ENCODE measurements around the gene CERK.

The CERK gene

DNA sequence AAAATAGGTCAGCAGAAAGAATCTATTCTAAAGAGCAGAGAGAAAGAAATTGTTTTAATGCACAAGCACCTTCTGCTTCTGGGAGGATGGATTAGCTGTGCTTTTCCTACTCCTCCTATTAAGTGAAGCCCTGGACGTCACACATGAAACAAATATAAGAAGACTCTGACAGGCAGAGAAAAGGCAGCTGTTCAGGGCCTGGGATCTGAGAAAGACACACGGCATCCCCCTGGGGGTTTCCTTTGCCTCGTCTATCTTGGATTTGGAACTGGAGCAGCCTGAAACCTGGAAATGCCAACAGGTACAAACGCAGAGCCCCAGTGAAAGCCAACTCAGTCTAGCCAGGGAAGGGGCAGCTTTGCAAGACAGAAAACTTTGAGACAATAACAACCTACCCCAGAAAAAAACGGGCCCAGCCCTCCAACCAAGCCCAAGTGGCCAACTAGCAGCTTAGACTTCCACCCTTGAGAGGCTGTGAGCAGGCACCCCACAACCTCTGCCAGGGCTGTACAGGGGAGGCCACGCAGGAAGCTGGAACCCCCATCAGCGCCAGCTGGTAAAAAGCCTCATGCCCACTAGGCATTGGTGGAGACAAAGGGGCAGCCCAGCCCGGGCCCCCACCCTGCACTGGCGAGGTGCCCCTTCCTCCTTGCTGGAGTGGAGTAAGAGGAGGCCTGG is 7.3 kb downstream of the CERK start:
- DNase-seq: no peak

DNA sequence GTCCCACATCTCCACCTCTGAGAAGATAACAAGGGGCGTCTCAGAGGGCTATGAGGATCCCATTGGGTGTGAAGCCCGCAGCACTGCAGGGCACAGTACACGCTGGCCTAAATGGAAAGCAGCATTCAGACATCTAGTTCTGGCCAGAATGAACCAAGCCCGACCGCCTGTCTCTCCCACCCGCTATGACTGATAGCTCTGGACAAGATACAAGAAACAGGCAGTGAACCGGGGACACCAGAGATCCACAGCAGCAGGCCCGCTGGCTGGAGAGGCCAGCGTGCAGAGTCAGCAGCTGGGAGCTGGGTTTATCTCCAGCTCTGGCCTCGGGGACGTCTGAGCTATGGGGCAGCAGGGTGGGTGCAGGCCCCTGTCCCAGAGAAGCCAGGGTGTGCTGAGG is 9.6 kb downstream of the CERK start:
- no peak for DNase-seq

DNA sequence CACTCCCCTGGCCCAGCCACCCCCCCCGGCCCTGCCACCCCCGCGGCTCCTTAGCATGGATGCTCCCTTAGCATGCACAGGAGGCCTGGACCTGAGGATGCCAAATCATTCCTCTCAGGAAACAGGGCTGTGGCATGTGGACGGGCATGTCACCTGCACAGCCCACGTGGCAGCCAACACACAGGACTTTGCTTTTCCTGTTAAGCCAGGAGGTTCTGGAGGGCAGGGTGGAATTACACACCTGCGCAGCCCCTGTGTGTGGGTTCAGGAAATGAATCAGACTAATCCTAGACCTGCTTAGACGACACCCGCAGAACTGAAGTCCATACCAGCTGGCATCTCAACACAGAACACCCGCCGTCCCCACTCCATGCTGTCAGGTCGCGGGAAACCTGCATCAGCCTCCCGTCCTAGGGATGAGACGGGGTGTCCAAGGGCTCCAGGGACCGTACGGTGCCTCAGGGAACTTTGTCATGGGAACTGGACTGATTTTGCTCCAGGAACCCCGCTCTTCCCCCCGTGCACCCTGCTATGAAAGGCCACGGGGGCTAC is 10.2 kb downstream of the CERK start:
- DNase-seq: no peak

DNA sequence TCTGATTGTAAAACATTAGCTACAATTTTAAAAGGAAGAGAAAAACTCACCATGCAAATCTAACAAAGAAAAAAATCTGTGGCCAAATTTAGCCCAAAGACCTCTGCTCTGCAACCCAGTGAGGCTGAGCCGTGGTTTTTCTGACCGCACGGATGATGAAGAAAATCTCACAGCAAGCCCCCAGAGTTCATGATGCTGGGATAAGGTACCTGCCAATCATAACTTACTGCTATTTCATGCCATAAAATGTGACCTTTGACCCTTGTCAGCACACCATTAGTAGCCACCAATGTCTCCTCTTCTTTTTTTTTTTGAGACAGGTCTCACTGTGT is 11.1 kb downstream of the CERK start:
- DNase-seq: no peak

DNA sequence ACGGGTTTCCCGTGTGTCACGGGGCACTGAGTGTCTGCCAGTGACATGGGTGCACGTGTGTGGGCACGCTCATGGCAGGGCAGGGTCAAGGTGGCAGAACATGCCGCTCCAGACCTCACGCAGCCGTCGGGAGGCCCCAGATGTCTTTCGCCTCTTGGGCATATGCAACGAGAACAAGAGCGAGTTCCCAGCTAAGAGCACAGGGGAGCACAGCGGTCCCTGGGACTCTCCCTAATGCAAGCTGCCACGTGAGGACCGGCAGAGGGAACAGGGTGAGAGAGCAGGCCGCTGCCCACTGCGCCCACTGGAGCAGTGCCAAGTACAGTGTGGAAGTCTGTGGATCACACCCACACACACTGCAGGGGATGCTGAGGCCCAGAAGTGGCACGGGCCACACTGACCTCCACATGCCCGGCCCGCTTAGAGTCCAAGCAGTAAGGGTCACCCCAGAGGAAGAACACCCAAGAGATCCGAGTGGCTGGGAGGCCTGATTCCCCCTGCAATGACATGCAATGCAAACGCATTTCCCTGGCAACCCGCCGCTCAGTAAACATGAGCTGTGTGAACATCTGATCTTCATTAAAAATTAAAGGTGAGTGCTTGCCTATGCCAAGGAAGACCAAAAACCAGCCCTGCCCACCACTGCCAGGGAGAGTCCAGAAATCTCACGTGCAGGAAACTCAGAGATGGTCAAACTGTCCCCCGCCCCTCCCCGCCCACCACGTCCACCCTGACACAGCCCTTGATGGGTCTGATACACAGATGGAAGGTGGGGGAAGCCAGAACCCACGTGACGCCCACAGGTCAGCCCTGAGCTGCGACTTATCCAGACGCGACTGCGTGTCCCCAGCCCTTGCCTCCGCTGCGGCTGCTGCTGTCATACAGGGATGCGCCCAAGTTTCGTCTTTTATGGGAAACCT is 11.7 kb downstream of the CERK start:
- DNase-seq: peak; percentile 75

DNA sequence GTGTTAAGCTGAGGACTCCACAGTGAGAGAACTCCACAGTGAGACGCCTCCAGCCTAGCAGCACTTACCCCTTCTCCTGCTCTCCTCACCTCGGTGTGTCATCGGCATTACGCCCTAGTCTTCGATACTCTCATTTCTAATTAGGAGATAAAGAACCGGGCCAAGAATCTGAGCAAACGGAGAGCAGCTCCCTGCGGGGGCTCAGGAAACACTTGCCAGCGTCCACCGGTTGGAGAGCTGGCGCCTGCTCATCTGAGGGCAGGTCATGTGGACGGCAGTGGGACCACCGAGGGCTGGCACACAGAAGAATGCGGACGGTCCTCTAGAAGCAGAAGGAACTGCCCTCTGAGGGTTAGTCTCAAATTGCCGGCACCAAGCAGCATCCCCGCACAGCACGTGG is 13.0 kb downstream of the CERK start:
- DNase-seq: no peak

DNA sequence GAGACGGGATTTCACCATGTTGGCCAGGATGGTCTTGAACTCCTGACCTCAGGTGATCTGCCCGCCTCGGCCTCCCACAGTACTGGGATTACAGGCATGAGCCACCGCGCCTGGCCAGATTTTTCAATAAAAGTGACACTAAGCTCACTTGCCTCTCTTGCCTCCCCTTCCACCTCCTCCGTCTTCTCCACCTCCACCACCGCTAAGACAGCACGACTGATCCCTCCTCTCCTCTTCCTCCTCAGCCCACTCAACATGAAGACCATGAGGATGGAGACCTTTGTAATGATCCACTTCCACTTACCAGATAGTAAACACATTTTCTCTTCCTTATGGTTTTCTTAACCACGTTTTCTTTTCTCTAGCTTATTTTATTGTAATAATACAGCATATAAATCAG is 14.2 kb downstream of the CERK start:
- no peak for DNase-seq

DNA sequence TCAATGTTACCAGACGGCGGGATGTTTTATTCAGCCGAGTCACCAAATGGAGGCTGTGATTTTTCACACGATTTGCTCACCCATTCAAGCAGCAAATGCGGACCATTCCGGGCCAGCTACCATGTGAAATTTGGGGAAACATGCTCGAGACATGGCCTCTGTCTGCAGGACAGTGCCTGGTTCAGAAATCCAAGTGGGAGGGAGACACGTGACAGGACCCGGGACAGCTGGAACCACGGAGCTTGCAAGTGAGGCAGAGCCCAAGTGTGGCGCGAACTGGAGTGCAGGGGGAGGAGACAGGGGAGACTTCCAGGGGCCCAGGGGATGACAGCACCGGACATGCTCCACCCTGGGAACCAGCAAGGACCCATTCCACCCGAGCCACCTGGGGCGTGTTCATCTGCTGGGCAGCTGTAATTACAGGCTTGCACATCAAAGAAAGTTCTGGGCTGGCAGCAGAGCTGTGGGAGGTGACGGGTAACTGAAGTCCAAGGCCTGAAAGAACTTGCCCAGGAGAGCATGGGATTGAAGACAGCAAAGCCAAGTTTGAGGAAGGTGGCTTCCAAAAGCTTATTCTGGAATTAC is 16.5 kb downstream of the CERK start:
- DNase-seq: no peak

DNA sequence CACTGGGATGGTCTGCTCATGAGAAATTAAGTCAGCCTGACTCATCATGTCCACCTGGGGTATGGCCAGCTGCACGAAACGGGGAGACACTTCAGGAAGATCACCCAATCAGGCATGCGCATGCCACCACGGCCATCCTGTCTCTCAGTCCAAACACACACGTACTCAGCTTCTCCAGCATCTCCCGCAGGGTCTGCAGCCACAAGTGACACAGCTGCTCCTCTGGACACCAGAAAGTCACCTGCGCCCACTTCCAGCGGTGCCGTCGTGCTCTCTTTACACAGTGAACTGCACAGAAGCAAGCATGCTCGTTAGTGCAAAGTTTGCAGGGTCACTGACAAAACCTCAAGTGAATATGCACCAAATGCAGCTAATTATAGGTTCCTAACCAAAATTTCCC is 18.1 kb downstream of the CERK start:
- no peak for DNase-seq

DNA sequence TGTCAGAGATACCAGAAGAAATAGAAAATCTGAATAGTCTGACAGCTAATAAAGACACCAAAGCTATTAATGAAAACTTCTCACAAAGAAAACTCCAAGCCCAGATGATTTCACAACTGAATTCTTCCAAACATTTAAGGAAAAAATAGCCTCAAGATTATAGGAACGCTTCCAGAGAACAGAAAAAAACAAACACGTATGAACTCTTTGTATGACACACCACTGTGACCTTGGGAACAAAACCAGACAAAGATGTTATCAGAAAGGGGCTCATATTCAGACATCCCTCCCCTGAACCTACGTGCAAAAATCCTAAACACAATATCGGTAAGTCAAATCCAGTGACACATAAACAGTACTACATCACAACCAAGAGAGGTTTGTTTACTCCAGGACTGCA is 23.5 kb downstream of the CERK start:
- no peak for DNase-seq

DNA sequence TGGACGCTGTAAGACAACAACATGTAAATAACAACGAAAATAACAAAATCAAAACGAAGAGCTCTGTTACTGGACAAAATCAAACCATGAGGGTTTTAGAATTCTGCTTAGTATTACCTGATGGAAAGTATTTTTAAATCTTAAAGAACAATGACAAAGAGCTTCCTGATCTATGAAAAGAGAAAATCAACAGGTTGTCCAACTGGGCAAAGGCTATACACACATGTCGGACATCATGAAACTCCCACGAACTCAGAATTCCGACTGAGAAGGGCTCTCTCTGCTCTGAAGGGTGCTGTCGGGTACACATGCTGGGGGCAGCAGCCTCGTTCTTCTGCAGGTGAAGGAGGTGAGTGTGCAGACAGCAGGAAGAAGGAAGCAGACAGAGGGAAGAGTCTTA is 25.8 kb downstream of the CERK start:
- no peak for DNase-seq

DNA sequence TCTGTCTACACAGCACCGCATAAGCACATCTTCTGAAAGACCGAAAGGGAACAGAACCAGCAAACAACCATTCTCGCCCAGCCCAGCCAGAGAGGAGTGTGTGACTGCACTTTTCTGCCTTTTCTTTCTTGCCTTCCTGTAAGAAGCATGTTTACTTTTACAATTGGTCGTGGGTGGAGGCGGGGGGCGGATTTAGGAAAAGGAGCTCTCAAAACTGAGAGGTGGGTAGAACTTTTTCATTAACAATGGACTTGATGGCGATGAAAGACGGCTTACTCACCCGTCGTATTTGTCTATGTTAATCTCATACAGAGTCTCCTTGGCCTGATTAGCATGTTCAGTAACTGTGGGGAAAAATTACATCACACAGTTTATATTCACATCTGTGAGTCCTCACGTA is 27.2 kb downstream of the CERK start:
- DNase-seq: no peak

DNA sequence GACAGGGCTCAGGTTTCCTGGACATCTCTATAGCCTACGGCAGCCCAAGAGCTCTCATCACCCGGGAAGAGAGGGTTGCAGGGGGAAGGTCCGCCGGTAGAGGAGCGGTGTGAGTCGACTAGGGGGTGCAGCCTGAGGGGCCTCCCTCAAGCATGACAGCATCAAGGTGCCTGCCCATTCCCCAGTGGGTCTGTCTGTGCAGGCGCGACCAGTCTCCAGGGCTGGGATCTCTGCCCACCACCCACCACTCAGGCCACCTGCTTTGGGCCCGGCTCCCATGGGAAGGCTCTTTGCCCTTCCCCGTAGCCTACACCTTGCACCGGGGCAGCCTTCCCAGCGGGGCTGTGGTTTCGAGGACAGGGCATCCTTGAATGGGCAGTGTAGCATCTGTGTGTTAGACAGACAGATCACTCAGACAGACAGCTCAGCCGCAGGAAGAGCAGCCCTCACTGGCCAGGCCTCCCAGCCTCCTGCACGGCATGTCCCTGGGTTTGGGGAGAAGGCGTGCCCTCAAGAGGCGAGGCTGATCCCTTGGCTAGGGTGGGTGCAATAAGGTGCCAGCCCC is 29.2 kb downstream of the CERK start:
- DNase-seq: no peak

DNA sequence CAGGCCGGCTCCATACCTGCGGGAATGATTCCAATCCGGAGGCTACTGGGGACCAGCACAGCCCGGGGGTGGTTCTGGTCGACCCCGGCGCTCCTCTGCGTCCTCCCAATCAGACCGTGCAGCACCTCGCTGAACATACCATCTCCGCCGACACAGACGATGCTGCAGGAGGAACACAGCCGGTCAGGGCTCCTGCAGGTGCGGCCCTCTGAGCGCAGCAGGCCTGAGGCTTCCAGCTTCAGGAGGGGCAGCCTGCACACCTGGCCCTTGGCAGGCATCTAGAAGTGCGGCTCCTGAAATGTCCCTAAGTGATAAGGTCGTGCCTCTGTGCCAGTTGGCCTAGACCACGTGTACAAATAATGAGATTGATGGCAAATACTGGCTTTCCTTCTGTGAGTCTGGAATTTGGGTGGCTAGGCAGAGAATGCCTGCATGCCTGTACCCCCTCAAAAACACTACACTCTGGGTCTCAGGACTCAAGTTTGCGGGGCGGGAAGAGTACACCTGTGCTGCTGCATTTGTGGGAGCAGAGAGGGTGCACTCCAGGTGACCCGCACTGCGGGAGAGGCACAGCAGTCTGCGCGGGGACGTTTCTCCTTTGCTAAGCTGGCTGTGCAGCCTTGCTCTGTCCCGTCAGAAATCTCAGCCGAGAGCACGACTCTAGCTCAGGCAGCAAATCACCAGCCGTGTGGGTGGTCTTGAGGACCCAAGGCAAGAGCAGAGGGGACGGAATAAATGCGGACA is 30.1 kb downstream of the CERK start:
- no peak for DNase-seq

DNA sequence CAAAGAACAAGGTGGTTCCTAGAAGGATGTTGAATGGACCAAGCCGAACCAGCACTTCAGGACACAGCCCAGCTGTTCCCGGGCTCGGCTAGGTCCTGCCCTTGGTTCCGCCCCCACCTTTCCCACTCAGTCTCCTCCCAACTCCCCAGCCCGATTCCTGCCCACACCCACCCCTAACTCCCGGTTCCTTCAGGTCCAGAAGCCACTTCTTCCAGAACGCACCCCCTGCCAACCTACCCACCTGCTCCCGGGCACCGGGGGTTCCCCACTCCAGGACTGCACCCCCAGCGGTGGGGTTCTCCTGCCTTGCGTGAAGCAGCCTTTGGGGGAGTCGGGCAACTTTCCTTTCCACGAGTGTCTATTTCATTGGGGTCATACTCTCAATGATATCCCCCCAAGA is 30.7 kb downstream of the CERK start:
- DNase-seq: no peak

DNA sequence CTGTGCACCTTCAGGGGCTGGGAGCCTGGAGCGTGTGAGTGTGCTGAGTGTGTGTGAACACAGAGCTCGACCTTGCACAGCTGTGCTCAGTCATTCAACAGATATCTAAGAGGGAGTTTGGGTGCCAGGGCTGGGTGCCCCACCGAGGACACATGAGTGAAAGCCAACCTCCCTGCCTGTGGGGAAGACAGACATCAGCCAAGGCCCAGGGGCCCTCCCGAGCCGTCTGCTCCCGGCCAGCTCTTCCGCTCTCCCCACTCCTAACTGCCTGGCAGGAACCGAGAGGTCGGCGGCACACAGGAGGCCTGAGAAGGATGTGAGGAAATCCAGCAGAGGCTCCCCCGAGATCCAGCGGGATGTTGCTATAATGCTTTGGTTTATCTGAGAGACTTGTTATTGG is 32.0 kb downstream of the CERK start:
- no peak for DNase-seq

DNA sequence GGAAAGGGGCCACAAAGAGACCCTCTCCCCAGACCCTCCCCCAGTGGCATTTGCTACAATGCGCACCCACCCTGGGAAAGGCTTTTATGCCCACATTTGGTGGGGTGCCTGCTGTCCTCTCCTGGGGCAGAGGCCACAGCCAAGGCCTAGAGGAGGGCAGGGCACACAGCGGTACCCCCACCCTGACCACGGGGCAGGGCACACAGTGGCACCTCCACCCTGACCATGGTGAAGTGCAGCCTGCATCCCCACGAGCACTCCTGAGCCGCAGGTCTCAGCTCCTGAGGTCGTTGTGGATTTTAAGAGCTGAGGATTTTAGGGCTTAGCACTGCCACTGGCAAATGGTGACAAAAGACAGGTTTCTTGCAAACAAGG is 34.1 kb downstream of the CERK start:
- no peak for DNase-seq

DNA sequence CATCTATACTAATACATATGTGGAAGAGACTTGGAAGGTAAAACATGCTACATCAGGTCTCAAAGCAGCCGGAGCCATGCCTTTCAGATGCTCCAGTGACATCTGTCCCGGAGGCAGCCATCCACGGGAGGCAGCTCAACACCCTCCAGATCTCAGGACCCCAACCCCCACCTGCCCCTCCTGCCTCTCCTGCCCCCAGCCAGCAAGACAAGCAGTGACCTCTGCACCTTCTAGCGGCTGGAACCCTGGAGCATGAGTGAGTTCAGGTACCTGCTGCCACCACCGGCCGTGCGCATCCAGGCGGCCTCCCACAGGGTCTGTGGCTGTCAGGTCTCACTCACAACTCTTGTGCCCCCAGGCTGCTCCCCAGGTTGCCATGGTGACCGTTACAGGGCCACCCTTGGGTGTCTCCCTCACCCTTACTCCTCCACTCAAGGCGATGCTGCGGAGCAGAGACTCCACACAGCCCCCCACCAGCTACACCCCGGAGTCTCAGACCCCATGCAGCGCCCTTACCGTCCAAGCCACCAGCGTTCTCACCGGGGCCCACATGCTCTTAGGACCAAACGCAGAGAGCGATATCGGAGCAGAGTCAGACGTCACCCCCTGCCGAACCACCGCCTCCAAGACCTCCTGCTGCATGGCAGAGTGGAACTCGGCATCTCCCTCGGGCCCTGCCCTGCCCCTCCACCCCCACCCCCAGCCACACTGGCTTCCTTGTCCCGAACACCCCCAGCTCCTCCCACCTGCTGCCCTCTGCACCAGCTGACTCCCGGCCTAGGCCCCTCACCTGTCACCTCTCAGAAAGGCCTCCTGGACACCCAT is 34.7 kb downstream of the CERK start:
- no peak for DNase-seq

DNA sequence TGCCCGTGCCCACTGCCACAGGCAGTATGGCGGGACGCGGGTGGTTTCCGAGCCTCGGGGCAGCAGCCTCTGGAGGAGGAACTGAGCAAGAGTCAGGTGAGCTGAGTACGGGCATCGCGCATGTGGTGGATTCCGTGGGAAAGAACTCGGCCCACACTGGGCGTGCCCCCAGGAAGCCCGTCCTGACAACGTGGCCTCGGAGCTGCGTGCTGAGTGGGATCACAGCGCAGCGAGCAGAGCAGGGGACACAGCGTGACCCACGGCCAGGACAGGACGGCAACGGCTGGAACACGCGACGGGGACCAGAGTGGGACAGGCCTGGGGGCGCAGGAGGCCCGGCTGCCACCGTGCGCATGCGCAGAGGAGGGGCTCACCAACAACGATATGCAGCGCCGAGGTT is 36.8 kb downstream of the CERK start:
- no peak for DNase-seq

DNA sequence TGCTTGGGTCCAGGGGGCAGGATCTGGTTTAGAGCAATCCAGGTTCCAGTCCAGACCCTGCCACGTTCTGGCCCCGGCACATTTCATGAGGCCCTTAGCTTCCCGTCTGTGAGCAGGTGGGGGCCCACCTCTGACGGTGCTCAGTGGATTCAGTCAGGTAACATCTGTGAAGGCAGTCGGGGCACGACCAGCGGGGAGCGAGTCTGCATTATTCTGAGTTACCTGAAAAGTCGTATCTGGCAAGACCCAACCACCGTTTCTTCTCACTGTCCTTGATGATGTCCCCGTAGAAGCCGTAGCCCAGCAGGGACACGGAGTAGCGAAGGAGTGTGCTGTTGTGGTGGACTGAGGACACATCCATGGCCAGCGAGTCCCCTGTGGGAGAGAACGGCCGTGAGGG is 39.0 kb downstream of the CERK start:
- DNase-seq: no peak

DNA sequence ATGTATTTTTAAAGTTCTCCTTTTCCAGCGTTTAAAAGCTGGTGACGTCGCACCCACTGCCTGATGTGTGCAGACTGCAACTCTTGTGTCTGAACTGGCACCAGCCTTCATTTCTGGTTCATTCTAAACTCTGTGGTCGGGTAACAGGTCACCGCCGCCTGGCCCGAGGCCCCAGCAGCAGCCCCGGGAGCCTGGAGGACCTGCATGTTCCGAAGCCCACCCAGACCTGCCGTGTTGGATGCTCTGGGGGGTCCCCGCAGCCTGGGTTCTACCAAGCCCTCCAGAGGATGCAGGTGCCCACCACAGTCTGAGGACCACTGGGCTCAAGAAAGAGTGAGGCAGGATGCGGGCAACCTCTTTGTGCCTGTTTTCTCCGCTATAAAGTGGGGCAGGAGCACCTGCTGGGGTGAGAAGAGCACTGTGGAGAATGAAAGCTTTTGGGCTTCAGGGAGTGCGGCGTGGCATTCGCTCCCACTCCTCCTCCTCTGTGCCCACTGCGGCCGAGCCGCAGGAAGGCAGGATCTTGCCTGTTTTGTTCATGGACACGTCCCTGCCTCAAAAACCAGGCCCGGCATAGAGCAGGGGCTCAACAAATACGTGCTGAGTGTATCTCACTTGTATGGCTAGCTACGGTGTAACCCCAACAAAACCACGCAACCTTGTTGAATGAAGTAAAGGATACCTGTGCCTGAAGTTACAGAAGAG is 40.1 kb downstream of the CERK start:
- DNase-seq: no peak

Measured in NCI-H1694 treated with DMSO at 0.1 percent for 48 hours (cell line).